LNCaP clone FGC (cell line): ENCODE data around the gene SLF2.
A peak's percentile ranks its signal among the peaks of the same experiment; 100 is the strongest.

Experiments
- DNase-seq: peaks from one replicate; pipeline ENCODE4 v3.0.0-alpha.2; 2011; ENCODE audit warnings: low read depth
- H3K4me3 ChIP-seq: 2 replicates; pipeline ENCODE4 v1.5.1; 2011; ENCODE audit warnings: mild to moderate bottlenecking, low read depth, low read length, control low read depth
- TF ChIP-seq, protein P1 (sequence below): IDR thresholded peaks from 2 replicates; pipeline ENCODE4 v1.5.1; 2012; ENCODE audit warnings: mild to moderate bottlenecking; ENCODE audit not compliant: control insufficient read depth, insufficient read depth; ENCODE audit errors: extremely low read depth

SLF2 gene

DNA sequence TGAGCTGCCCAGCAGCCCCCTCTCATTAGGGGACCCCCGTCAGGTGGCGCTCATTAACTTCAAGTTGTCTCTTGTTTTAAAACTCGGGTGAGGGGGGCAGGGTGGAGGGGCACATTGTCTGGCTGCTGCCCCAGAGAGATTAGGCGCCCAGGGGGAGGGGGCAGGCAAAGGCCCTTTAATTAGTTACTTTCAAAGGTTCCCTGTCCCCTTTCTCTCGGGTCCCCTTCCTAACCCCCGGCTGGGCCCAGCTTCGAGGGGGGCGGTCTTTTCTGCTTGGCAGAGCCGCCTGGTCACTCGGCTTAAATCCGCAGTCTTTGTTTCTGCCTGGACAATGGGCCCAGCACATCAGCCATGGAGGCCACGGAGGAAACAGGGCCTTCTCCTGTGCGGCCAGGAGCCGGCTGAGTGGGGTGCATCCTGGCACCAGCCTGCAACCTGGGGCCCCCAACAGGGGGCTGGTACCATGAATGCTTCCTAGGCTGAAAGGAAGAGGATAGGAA is 38.9 kb upstream of the SLF2 start:
- TF ChIP-seq, protein P1, sequence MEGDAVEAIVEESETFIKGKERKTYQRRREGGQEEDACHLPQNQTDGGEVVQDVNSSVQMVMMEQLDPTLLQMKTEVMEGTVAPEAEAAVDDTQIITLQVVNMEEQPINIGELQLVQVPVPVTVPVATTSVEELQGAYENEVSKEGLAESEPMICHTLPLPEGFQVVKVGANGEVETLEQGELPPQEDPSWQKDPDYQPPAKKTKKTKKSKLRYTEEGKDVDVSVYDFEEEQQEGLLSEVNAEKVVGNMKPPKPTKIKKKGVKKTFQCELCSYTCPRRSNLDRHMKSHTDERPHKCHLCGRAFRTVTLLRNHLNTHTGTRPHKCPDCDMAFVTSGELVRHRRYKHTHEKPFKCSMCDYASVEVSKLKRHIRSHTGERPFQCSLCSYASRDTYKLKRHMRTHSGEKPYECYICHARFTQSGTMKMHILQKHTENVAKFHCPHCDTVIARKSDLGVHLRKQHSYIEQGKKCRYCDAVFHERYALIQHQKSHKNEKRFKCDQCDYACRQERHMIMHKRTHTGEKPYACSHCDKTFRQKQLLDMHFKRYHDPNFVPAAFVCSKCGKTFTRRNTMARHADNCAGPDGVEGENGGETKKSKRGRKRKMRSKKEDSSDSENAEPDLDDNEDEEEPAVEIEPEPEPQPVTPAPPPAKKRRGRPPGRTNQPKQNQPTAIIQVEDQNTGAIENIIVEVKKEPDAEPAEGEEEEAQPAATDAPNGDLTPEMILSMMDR: no peak
- DNase-seq: no peak
- H3K4me3 ChIP-seq: no peak overlapping the region

GRCh38 chr10:100874702-100875483 is 37.9 kb upstream of the SLF2 start:
- TF ChIP-seq, protein P1: no peak

DNA sequence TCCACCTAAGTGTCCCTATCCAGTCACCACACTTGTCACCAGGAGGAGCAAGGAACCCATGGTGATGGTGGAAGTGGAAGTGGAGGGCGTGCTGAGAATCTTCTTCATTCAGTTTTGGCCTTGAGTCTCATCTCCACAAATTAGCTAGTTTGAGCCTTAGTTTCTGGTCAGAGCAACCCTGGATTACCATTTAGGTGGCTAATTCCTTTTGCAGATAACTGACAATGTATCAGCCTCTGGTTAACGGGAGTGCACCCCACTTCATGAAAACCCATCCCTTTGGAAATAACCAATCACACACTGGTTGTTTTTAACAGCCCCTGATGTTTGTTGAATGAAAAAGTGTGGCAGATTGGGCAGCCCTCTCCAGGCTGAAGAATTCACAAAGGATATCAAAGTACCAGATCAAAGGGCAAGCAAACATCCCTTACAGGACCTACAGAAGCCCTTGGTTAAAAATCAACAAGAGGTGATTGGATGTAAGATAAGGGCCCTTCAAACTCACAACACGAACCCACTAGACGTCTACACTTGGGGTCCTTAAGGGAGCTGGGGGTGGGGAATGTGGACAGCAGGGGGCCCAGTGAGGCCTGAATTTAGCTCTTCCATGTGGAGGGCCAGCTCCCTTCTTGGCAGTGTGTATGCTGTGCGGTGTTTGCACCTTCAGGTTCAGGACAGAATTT is 37.1 kb upstream of the SLF2 start:
- no peak overlapping the region for H3K4me3 ChIP-seq
- TF ChIP-seq, protein P1: no peak
- no peak for DNase-seq

More at GRCh38 chr10:100874702-100875483, 37.9 kb upstream of the SLF2 start:
- DNase-seq: no peak
- no peak overlapping the region for H3K4me3 ChIP-seq

GRCh38 chr10:100876585-100877460 is 35.9 kb upstream of the SLF2 start:
- H3K4me3 ChIP-seq: no peak overlapping the region
- TF ChIP-seq, protein P1: no peak
- no peak for DNase-seq

GRCh38 chr10:100877461-100877850 is 35.3 kb upstream of the SLF2 start:
- no peak overlapping the region for H3K4me3 ChIP-seq
- TF ChIP-seq, protein P1: no peak
- no peak for DNase-seq

DNA sequence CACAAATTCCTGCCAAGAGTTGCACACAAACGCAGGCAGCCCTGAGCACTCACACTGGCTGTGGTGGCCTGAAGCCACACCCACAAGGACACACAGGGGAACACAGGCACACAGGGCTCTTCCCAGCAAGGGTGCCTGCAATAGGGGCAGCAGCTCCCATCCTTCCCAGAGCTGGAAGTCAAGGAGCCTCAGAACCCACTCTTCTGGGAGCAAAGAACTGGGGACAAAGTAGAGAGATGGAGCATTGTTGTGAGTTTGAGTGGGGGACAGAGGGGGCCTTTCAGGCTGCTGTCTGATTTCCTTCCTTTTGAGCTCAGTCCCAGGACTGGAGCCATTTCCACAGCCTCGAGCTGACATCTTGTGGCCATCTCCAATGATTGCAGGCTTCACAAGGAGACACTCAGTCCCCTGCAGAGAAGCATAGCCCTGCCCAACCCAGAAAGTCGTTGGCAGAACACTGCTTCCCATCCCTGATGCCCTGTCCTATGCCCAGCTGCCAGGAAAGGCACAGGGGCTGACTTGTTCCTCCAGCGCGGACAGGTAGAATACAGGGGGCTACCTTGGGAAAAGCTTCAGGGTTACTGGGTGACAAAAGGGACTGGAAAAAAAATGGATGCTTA is 34.4 kb upstream of the SLF2 start:
- TF ChIP-seq, protein P1: peak; percentile 73
- peak; percentile 6 for DNase-seq
- H3K4me3 ChIP-seq: no peak overlapping the region
